Aorta (tissue), 5 donors: ENCODE results near the gene DEFB124. TPM values are rescaled to one million over a fixed set of nuclear protein-coding genes. Genes with fewer than 3 reads are reported as not detected.
"Not testable (repeated sequence)": the region's sequence is repeated elsewhere in the genome, so short reads cannot be mapped to it uniquely, and the experiment has no call there.

ENCODE experiments used
- ATAC-seq: fragments of 200-7000 bp; cut with Tn5 transposase; one replicate; pipeline ENCODE4 v1.9.1; 2022; ENCODE audit warnings: moderate library complexity; ENCODE audit not compliant: low FRiP score
- DNase-seq, 2 donors: peaks; one replicate each; pipeline ENCODE4 v3.0.0-alpha.2; 2020
- H3K27ac ChIP-seq, 2 donors: one replicate each; pipeline ENCODE4 v1.5.1; 2013; ENCODE audit warnings: low read length in 2 of 2, mild to moderate bottlenecking in 2 of 2, moderate library complexity in 2 of 2, control low read depth in 1 of 2, inconsistent platforms in 1 of 2, low read depth in 1 of 2
- H3K27me3 ChIP-seq, 2 donors: one replicate each; pipeline ENCODE4 v1.6.1; 2013; ENCODE audit warnings: control low read depth in 1 of 2, low read length in 1 of 2, mild to moderate bottlenecking in 1 of 2, moderate library complexity in 1 of 2; ENCODE audit not compliant: insufficient read depth in 2 of 2, control insufficient read depth in 1 of 2
- H3K36me3 ChIP-seq, 2 donors: one replicate each; pipeline ENCODE4 v1.6.1; 2013; ENCODE audit warnings: control low read depth in 1 of 2, low read length in 1 of 2, mild to moderate bottlenecking in 1 of 2; ENCODE audit not compliant: insufficient read depth in 2 of 2, control insufficient read depth in 1 of 2
- H3K4me1 ChIP-seq, 2 donors: one replicate each; pipeline ENCODE4 v1.6.1; 2013; ENCODE audit warnings: low read length in 2 of 2, control low read depth in 1 of 2, mild to moderate bottlenecking in 1 of 2, moderate library complexity in 1 of 2; ENCODE audit not compliant: insufficient read depth in 2 of 2, control insufficient read depth in 1 of 2
- H3K4me3 ChIP-seq, 2 donors: one replicate each; pipeline ENCODE4 v1.5.1; 2013; ENCODE audit warnings: low read length in 2 of 2, control low read depth in 1 of 2, mild to moderate bottlenecking in 1 of 2
- H3K9me3 ChIP-seq: one replicate; pipeline ENCODE4 v1.6.1; 2013; ENCODE audit warnings: mild to moderate bottlenecking, low read length; ENCODE audit not compliant: control insufficient read depth
- WGBS, 2 donors: extraction: QIAGEN DNeasy Blood & Tissue Kit; methylation state at CpG; one replicate each; pipeline ENCODE4 v1.1.7; 2013; 5-methylcytosine and 5-hydroxymethylcytosine counted together
- intact Hi-C, 2 donors: fragments of 100-400 bp; cut with DNase I; formaldehyde crosslinking; loops; one replicate each; pipeline versions ENCODE4 v1.14.2 to v1.15.0; 2022
- polyA plus RNA-seq, 2 donors: library from polyadenylated mRNA; stranded (reverse); fragments of 200-250 nt; gene quantifications; one replicate each; pipeline ENCODE4 v1.2.3, GENCODE V29; 2013
- total RNA-seq, 2 donors: library from RNA; stranded (reverse); fragmentation: NEBNext Ultra II Directional; extraction: Animal tissue kit (Norgen Biotek cat#: 25700); gene quantifications; one replicate each; pipeline ENCODE4 v1.2.1, GENCODE V29; 2021
- donor health status: healthy with polysubstance abuse.
- donor health status: Bipolar disorder and iron deficiency.
- donor health status: DM: no; HTN: no; CAD: no.
- donor health status: DM: no; HTN: no; CAD: no.
- donor health status: DM: yes; HTN: yes; CAD: no.

Gene DEFB124
- total and polyA plus RNA-seq, 4 donors, result 1.6 to 7.6 TPM; not detected in 2

DNA sequence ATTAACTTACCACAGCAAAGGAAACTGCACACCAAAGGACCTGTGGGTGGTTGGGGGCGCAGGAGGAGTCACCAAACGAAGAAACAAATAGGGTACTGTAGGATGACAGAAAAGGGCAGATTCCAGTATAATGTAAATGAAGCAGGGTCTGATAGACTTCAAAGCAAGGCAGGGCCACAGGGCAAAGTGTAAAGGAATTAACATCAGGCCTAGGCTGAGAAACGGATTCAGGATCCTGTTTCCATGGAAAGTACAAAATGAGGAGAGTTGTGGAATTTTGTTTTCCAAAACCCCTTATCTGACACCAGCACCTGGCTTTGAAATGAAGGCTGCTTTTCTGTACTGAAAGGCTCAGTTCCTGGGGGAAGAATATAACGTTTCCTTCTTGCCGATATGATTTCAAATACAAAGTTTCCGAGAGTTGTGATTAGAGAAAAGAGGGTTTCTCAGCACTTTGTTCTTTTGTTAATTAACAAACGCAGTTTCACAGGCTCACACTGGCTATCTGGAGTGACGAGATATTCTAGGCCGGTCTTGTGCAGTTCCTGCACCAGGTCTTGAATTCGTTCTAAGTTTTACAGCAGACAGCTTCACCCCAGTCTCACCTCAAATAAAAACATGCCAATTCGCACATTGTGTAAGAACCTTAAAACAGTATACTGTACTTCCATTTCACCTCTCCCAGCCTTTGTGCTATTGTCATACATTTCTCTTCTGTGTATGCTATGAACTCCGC, 28.7 kb downstream of the DEFB124 start:
- no peaks in the 10 kb centered on the region for H3K4me1 ChIP-seq
- 72 to 75% methylated on average over 12 of the region's 12 CpGs for WGBS, 2 donors

DNA sequence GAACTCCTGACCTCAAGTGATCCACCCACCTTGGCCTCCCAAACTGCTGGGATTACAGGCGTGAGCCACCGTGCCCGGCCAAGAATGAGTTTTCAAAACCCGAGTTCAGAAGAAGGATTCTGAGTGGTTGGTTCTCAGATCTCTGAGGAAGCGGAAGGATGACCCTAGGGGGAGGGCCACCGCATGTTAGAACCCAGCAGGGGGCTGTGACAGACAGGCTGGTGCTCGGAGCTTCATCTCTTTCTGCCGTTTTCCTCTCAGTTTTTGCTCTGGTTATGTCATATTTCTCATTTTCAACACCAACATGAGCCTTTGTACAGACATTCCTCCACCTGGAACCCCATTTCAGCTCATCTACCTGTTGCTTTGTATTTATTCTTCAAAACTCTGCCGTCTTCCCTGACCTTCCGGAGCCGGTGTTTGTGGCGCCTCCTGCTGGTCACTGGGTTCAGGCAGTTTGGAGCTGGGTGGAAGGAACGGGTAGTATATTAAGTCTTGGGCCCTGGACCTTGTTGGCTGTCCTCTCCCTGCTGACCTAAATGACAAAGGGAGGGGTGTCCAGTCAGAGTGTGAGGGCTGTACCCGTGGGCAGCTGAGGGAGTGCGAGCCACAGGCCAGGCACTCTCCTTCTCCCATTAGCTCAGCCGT, 34.8 kb downstream of the DEFB124 start, which contains the start of gene DEFB123:
Gene DEFB123, plus strand, starts transcription at position 621 of the 648 bp plus-strand sequence. CDS start 67 bp downstream, outside the sequence.
- H3K4me3 ChIP-seq, result no peak within 1 kb of the TSS

More for the DNA sequence above, 28.7 kb downstream of the DEFB124 start:
- Histone ChIP-seq H3K4me3 (no peak overlapping the region), H3K9me3 (no peaks in the 10 kb centered on the region), H3K27ac (no peak overlapping the region), H3K36me3 (no peaks in the 10 kb centered on the region), H3K27me3 (no peaks in the 10 kb centered on the region)
- DNase-seq (no peak), ATAC-seq (no peak)
- intact Hi-C loops, result no loop called here

DNA sequence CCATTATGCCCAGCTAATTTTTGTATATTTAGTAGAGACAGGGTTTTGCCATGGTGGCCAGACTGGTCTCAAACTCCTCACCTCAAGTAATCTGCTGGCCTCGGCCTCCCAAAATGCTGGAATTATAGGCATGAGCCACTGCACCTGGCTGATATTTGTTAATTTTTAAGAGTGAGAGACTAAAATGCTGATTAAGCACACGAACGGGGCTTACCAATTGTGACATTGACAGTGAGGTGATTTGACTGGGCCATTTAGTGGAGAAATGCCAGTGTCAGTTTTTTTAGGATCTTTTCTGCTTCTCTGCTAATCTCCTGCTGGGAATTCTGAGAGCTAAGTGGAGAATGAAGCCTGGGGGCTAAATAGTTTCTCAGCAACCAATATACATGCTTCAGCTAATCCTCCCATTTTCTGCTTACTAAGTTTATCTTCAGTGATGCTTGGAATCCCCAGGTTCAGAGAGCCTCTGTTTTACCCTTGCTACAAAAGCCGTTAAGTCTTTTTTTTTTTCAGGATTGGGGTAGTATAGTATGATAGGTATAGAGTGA, 44.3 kb downstream of the DEFB124 start:
- no peak for ATAC-seq
- 58 to 62% methylated on average over 4 of the region's 4 CpGs for WGBS, 2 donors
- H3K9me3 ChIP-seq, result no peaks in the 10 kb centered on the region
- no peak for DNase-seq
- no peaks in the 10 kb centered on the region for H3K4me1 ChIP-seq
- peaks cover 0 to 1% of the 10 kb centered on the region in 2 donors for H3K27me3 ChIP-seq
- intact Hi-C loops, result no loop called here
- no peak overlapping the region for H3K27ac ChIP-seq
- no peak overlapping the region for H3K4me3 ChIP-seq
- H3K36me3 ChIP-seq, result no peaks in the 10 kb centered on the region

More for the DNA sequence above, 34.8 kb downstream of the DEFB124 start, which contains the start of gene DEFB123:
- Histone ChIP-seq H3K27me3 (no peaks in the 10 kb centered on the region), H3K36me3 (no peaks in the 10 kb centered on the region), H3K27ac (no peak within 1 kb of the TSS), H3K9me3 (no peaks in the 10 kb centered on the region), H3K4me1 (no peaks in the 10 kb centered on the region)
- 76 to 77% methylated on average over 16 of the region's 16 CpGs for WGBS, 2 donors
- ATAC-seq (no peak), DNase-seq (no peak)
- intact Hi-C loops, result no loop called here

DNA sequence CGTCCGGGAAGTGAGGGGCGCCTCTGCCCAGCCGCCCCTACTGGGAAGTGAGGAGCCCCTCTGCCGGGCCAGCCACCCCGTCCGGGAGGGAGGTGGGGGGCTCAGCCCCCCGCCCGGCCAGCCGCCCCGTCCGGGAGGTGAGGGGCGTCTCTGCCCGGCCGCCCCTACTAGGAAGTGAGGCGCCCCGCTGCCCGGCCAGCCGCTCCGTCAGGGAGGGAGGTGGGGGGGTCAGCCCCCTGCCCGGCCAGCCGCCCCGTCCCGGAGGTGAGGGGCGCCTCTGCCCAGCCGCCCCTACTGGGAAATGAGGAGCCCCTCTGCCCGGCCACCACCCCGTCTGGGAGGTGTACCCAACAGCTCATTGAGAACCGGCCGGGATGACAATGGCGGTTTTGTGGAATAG, 47.4 kb downstream of the DEFB124 start:
- WGBS, 2 donors, result 95 to 98% methylated on average over 20 to 31 of the region's 31 CpGs
- H3K27me3 ChIP-seq, H3K36me3 ChIP-seq, H3K4me3 ChIP-seq, H3K27ac ChIP-seq, H3K4me1 ChIP-seq, intact Hi-C loops, H3K9me3 ChIP-seq, ATAC-seq, DNase-seq: not testable (repeated sequence)

DNA sequence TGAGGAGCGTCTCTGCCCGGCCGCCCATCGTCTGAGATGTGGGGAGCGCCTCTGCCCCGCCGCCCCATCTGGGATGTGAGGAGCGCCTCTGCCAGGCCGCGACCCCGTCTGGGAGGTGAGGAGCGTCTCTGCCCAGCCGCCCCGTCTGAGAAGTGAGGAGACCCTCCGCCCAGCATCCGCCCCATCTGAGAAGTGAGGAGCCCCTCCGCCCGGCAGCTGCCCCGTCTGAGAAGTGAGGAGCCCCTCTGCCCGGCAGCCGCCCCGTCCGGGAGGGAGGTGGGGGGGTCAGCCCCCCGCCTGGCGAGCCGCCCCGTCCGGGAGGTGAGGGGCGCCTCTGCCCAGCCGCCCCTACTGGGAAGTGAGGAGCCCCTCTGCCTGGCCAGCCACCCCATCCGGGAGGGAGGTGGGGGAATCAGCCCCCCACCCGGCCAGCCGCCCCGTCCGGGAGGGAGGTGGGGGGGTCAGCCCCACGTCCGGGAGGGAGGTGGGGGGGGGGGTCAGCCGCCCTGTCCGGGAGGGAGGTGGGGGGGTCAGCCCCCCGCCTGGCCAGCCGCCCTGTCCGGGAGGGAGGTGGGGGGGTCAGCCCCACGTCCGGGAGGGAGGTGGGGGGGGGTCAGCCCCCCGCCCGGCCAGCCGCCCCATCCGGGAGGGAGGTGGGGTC, 47.9 kb downstream of the DEFB124 start:
- H3K27ac ChIP-seq, H3K27me3 ChIP-seq, H3K36me3 ChIP-seq, ATAC-seq, DNase-seq, H3K9me3 ChIP-seq, H3K4me3 ChIP-seq, intact Hi-C loops, H3K4me1 ChIP-seq: not testable (repeated sequence)
- WGBS, 2 donors, result 90 to 100% methylated on average over 2 to 48 of the region's 48 CpGs

DNA sequence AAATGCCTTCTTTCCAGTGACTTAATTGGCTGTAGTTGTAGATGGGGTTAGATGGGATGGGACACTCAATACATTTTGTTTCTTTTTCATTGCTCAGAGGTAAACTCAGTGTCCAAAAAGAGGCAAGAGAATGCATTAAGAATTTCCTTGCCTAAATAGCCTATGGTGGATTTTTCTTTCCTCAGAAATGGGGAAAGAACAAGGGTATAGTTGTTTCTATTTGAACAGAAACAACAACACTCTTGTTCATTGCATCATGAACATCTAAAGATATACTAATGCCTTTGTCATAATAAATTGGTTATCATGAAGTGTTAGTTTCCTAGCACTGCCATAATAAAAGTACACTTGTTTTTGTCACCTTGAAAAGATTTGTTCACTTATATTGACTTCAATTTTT, 49.1 kb downstream of the DEFB124 start:
- H3K36me3 ChIP-seq, result no peaks in the 10 kb centered on the region
- H3K27me3 ChIP-seq, result peaks cover 0 to 3% of the 10 kb centered on the region in 2 donors
- H3K4me1 ChIP-seq, result no peaks in the 10 kb centered on the region
- intact Hi-C loops, result no loop called here
- no peak overlapping the region for H3K27ac ChIP-seq
- no peak overlapping the region for H3K4me3 ChIP-seq
- DNase-seq (no peak), ATAC-seq (no peak)
- no peaks in the 10 kb centered on the region for H3K9me3 ChIP-seq

DNA sequence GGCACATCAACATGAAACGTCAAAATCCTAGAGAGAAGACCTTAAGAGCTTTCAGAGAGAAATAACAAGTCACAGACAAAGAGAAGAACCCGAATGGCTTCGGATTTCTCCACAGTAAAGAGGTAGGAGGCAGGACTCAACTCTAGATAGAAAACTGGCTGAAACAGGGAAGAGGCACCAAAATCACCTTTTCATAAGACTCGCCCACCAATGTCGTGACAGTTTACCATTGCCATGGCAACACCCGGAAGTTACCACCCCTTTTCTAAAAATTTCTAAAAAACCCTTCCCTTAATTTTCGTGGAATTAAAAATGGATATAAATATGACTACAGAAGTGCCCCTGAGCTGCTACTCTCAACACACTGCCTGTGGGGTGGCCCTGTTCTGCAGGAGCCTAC, 56.6 kb downstream of the DEFB124 start:
- no peaks in the 10 kb centered on the region for H3K4me1 ChIP-seq
- no peak overlapping the region for H3K27ac ChIP-seq
- H3K36me3 ChIP-seq, result no peaks in the 10 kb centered on the region
- intact Hi-C loops, result no loop called here
- 80 to 82% methylated on average over 7 of the region's 7 CpGs for WGBS, 2 donors
- H3K4me3 ChIP-seq, result no peak overlapping the region
- no peak for ATAC-seq
- H3K27me3 ChIP-seq, result peaks cover 0 to 2% of the 10 kb centered on the region in 2 donors
- H3K9me3 ChIP-seq, result no peaks in the 10 kb centered on the region
- no peak for DNase-seq

DNA sequence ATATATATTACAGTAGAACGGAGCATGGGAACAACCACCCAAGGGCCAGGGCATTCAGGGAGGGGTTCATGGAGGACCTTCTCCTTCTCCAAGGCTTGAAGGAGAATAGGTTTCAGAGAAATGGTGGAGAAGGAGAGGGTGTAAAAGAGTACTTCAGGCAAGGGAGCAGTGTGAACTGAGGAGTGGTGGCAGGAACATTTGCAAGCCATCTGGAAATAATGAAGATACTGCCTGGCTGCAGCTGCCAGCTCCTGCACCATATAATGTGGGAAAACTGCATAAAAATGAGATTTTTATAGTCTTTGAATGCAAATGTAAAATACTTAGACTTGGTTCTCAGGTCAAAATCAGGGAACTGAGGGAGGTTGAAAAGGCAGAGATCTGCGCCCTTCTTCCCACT, 59.3 kb downstream of the DEFB124 start:
- DNase-seq, result no peak
- no peak for ATAC-seq
- no peak overlapping the region for H3K27ac ChIP-seq
- H3K4me3 ChIP-seq, result no peak overlapping the region
- WGBS, 2 donors, result 86 to 92% methylated on average over 2 of the region's 2 CpGs
- H3K4me1 ChIP-seq, result no peaks in the 10 kb centered on the region
- intact Hi-C loops, result no loop called here
- H3K9me3 ChIP-seq, result no peaks in the 10 kb centered on the region
- no peaks in the 10 kb centered on the region for H3K36me3 ChIP-seq
- H3K27me3 ChIP-seq, result no peaks in the 10 kb centered on the region
